HCT116 (cell line): ENCODE data around the gene TEKTIP1.

Source experiments
- CBX3 ChIP-seq: IDR thresholded peaks from 2 replicates; pipeline ENCODE4 v1.6.1; 2012; ENCODE audit warnings: low read depth
- CEBPB ChIP-seq: IDR thresholded peaks from 2 replicates; pipeline ENCODE4 v1.6.1; 2012; ENCODE audit warnings: low read depth
- EZH2 ChIP-seq: fragments of 200-600 bp; sonication (generic); IDR thresholded peaks from 2 replicates; pipeline ENCODE4 v1.6.1; 2017; ENCODE audit warnings: antibody characterized with exemption, mixed run types
- EZH2phosphoT487 ChIP-seq: fragments of 200-600 bp; IDR thresholded peaks from 2 replicates; pipeline ENCODE4 v1.6.1; 2018; ENCODE audit warnings: antibody characterized with exemption, borderline replicate concordance
- FOSL1 ChIP-seq: IDR thresholded peaks from 2 replicates; pipeline ENCODE4 v1.6.1; 2012; ENCODE audit warnings: low read depth
- JUND ChIP-seq: IDR thresholded peaks from 2 replicates; pipeline ENCODE4 v1.6.1; 2012
- POLR2A ChIP-seq: IDR thresholded peaks from 2 replicates; pipeline ENCODE4 v1.7.0; 2011; ENCODE audit warnings: borderline replicate concordance; ENCODE audit not compliant: insufficient read depth, insufficient read length; ENCODE audit errors: extremely low read depth
- POLR2AphosphoS5 ChIP-seq: IDR thresholded peaks from 2 replicates; pipeline ENCODE4 v1.6.1; 2011; ENCODE audit warnings: mild to moderate bottlenecking, low read depth, low read length, moderate library complexity
- SP1 ChIP-seq: IDR thresholded peaks from 2 replicates; pipeline ENCODE4 v1.6.1; 2012; ENCODE audit warnings: low read depth
- YY1 ChIP-seq: IDR thresholded peaks from 2 replicates; pipeline ENCODE4 v1.6.1; 2011; ENCODE audit warnings: low read length, low read depth, moderate library complexity, mild to moderate bottlenecking; ENCODE audit not compliant: insufficient replicate concordance; ENCODE audit errors: extremely low read depth
- TF ChIP-seq, protein P1 (sequence below), 3 experiments: fragments of 200-600 bp in 1 of 3; sonication (generic) in 1 of 3; IDR thresholded peaks in 2 of 3; conservative IDR thresholded peaks in 1 of 3; 2 replicates each; pipeline ENCODE4 v1.5.1; 2012 to 2017; ENCODE audit warnings: low read depth in 2 of 3, low read length in 2 of 3, antibody characterized with exemption in 1 of 3, borderline replicate concordance in 1 of 3, control low read depth in 1 of 3, mild to moderate bottlenecking in 1 of 3, mixed read lengths in 1 of 3, mixed run types in 1 of 3, moderate library complexity in 1 of 3; ENCODE audit not compliant: insufficient read depth in 1 of 3
- TF ChIP-seq, protein P2 (sequence below): IDR thresholded peaks from 2 replicates; pipeline ENCODE4 v1.6.1; 2012; ENCODE audit warnings: low read depth
- TF ChIP-seq, protein P3 (sequence below): IDR thresholded peaks from 2 replicates; pipeline ENCODE4 v1.6.1; 2012

DNA sequence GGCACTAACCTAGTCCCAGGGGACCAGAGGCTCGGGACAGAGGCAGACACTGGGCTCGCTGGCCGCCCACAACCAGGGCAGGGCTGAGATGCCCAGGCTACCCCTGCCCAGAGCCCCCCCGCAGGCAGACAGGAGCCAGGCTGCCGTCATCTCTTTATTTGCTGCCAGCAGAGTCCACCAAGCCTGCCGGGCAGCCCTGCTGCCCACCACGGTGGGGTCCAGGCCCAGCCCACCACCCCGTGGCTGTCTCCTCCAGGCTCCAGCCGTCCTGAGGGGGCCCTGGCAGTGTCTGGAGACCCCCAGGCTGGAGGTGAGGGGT lies 5.0 kb downstream of the TEKTIP1 start:
- TF ChIP-seq POLR2A (no peak), EZH2phosphoT487 (no peak), POLR2AphosphoS5 (no peak), CEBPB (no peak), SP1 (no peak), EZH2 (no peak), CBX3 (no peak), YY1 (no peak), FOSL1 (no peak), JUND (no peak)
- TF ChIP-seq, protein P1, sequence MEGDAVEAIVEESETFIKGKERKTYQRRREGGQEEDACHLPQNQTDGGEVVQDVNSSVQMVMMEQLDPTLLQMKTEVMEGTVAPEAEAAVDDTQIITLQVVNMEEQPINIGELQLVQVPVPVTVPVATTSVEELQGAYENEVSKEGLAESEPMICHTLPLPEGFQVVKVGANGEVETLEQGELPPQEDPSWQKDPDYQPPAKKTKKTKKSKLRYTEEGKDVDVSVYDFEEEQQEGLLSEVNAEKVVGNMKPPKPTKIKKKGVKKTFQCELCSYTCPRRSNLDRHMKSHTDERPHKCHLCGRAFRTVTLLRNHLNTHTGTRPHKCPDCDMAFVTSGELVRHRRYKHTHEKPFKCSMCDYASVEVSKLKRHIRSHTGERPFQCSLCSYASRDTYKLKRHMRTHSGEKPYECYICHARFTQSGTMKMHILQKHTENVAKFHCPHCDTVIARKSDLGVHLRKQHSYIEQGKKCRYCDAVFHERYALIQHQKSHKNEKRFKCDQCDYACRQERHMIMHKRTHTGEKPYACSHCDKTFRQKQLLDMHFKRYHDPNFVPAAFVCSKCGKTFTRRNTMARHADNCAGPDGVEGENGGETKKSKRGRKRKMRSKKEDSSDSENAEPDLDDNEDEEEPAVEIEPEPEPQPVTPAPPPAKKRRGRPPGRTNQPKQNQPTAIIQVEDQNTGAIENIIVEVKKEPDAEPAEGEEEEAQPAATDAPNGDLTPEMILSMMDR (IDR thresholded peaks at IDR 0.05 in 2 of 3, conservative IDR thresholded peaks at IDR 0.05 in 1 of 3; ENCODE audit: borderline replicate concordance in 1 of 3, insufficient read depth in 1 of 3, low read depth in 2 of 3, low read length in 2 of 3), result no peak
- TF ChIP-seq, protein P2, sequence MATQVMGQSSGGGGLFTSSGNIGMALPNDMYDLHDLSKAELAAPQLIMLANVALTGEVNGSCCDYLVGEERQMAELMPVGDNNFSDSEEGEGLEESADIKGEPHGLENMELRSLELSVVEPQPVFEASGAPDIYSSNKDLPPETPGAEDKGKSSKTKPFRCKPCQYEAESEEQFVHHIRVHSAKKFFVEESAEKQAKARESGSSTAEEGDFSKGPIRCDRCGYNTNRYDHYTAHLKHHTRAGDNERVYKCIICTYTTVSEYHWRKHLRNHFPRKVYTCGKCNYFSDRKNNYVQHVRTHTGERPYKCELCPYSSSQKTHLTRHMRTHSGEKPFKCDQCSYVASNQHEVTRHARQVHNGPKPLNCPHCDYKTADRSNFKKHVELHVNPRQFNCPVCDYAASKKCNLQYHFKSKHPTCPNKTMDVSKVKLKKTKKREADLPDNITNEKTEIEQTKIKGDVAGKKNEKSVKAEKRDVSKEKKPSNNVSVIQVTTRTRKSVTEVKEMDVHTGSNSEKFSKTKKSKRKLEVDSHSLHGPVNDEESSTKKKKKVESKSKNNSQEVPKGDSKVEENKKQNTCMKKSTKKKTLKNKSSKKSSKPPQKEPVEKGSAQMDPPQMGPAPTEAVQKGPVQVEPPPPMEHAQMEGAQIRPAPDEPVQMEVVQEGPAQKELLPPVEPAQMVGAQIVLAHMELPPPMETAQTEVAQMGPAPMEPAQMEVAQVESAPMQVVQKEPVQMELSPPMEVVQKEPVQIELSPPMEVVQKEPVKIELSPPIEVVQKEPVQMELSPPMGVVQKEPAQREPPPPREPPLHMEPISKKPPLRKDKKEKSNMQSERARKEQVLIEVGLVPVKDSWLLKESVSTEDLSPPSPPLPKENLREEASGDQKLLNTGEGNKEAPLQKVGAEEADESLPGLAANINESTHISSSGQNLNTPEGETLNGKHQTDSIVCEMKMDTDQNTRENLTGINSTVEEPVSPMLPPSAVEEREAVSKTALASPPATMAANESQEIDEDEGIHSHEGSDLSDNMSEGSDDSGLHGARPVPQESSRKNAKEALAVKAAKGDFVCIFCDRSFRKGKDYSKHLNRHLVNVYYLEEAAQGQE, result no peak
- TF ChIP-seq, protein P3, sequence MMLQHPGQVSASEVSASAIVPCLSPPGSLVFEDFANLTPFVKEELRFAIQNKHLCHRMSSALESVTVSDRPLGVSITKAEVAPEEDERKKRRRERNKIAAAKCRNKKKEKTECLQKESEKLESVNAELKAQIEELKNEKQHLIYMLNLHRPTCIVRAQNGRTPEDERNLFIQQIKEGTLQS, result no peak
